ENCODE results near the gene CREBRF.
A peak's percentile ranks its signal among the peaks of the same experiment; 100 is the strongest.
"Not testable (repeated sequence)": the region's sequence is repeated elsewhere in the genome, so short reads cannot be mapped to it uniquely, and the experiment has no call there.

Gene CREBRF

DNA sequence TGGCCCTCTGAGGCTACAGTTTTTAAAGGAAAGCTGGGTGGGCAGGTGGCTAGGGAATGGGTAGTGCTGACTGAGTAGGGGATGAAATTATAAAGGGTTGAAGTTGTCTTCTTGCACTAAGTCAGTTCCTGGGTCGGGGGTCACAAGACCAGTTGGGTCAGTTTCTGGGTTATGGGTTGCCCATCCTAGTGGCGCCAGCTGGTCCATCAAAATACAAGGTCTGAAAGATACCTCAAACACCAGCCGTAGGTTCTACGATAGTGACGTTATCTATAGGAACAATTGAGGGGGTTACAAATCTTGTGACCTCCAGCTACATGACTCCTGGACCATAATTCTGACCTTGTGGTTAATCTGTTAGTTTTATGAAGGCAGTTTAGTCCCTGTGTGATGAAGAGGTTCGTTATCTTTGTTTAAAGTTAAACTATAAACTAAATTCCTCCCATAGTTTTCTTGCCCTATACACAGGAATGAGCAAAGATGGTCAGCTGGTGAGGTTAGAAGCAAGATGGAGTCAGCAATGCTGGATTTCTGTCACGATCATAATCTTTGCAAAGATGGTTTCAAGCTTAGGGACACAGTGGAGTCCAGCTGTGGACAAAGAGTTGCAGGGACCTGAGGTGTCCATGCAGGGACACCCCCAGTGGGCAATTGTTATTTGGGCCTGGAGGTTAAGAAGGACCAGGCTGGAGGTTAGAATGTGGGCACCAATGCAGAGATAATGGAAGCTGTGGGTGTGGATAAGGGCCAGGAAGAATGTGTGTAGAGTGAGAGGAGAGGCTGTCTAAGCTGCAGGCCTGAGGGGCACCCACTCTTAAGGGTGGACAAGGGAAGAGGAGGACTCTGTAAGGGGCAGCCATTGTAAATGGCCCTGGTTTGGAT is 14.0 kb upstream of the CREBRF start:
- H3K27ac ChIP-seq (replicated peaks; ENCODE audit: low read length), result no peak overlapping the region

DNA sequence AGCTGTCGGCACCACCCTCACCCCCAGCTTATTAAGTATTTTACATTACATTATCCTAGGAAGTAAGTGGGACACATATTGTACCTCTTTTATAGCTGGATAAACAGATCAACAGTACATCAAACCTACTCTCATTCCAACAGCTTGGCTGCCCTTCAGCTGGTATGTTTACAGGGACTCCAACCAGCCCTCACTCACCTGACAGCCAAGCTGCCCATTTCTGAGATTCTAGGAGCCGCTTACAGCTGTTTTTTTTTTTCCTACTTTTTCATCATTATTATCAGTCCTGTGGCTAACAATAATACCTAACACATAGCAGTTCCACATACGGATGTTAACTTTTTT is 13.4 kb upstream of the CREBRF start:
- Histone ChIP-seq H3K36me3 (replicated peaks in 1 of 2; ENCODE audit: control insufficient read depth in 2 of 2, insufficient read depth in 2 of 2, low read length in 2 of 2) (no peaks in the 10 kb centered on the region), H3K23ac (ENCODE audit: low read depth, low read length, poor library complexity) (no peak overlapping the region), H3K4me2 (ENCODE audit: insufficient read depth, low read length, poor library complexity, severe bottlenecking) (no peak overlapping the region), H3K4me1 (ENCODE audit: control insufficient read depth in 2 of 2, insufficient read depth in 1 of 2, low read depth in 1 of 2, low read length in 2 of 2) (peaks cover 0 to 2% of the 10 kb centered on the region in 2 donors), H2BK12ac (ENCODE audit: low read length) (no peak overlapping the region), H3K4me3 (ENCODE audit: low read length in 2 of 2) (no peak overlapping the region), H4K8ac (ENCODE audit: low read depth, low read length) (no peak overlapping the region), H3K9me3 (replicated peaks in 1 of 2; ENCODE audit: control insufficient read depth in 2 of 2, insufficient read depth in 1 of 2, low read depth in 1 of 2, low read length in 2 of 2) (no peaks in the 10 kb centered on the region), H4K91ac (ENCODE audit: low read depth, low read length, poor library complexity) (no peak overlapping the region), H2BK120ac (ENCODE audit: low read depth, low read length) (no peak overlapping the region), H2BK15ac (ENCODE audit: low read length) (no peak overlapping the region), H3K79me1 (ENCODE audit: low read depth, low read length) (no peaks in the 10 kb centered on the region), H3K27me3 (ENCODE audit: control insufficient read depth in 3 of 3, insufficient read depth in 3 of 3, low read depth in 1 of 3, low read length in 3 of 3) (no peaks in the 10 kb centered on the region), H2BK5ac (ENCODE audit: low read length) (no peak overlapping the region), H2AFZ (ENCODE audit: low read length) (no peak overlapping the region), H3K14ac (ENCODE audit: low read length) (no peak overlapping the region), H3K27ac (replicated peaks; ENCODE audit: low read length) (no peak overlapping the region), H3K9ac (ENCODE audit: low read depth, low read length, poor library complexity) (no peak overlapping the region), H3K18ac (ENCODE audit: low read length) (no peak overlapping the region), H2AK5ac (ENCODE audit: low read depth, low read length) (no peak overlapping the region), H3K4ac (ENCODE audit: low read length) (no peak overlapping the region)
- DNase-seq (ENCODE audit: low spot score), result no peak
- no CpG with 5 or more reads among the region's 3 CpGs for WGBS, 2 donors (ENCODE audit: extremely low coverage in 2 of 2, insufficient read length in 2 of 2, insufficient replicate concordance in 1 of 2)

More for the DNA sequence above, 14.0 kb upstream of the CREBRF start:
- H3K9ac ChIP-seq (ENCODE audit: low read depth, low read length, poor library complexity), result peak overlapping the region; percentile 12
- no peak overlapping the region for H3K14ac ChIP-seq (ENCODE audit: low read length)
- H3K4me2 ChIP-seq (ENCODE audit: insufficient read depth, low read length, poor library complexity, severe bottlenecking), result no peak overlapping the region
- H2BK5ac ChIP-seq (ENCODE audit: low read length), result no peak overlapping the region
- no peak for DNase-seq (ENCODE audit: low spot score)
- H2BK120ac ChIP-seq (ENCODE audit: low read depth, low read length), result no peak overlapping the region
- no peak overlapping the region for H2BK12ac ChIP-seq (ENCODE audit: low read length)
- no peak overlapping the region for H2AK5ac ChIP-seq (ENCODE audit: low read depth, low read length)
- no peaks in the 10 kb centered on the region for H3K27me3 ChIP-seq (ENCODE audit: control insufficient read depth in 3 of 3, insufficient read depth in 3 of 3, low read depth in 1 of 3, low read length in 3 of 3)
- H3K23ac ChIP-seq (ENCODE audit: low read depth, low read length, poor library complexity), result no peak overlapping the region
- H4K91ac ChIP-seq (ENCODE audit: low read depth, low read length, poor library complexity), result no peak overlapping the region
- WGBS, 2 donors (ENCODE audit: extremely low coverage in 2 of 2, insufficient read length in 2 of 2, insufficient replicate concordance in 1 of 2), result no CpG with 5 or more reads among the region's 7 CpGs
- peaks cover 0 to 2% of the 10 kb centered on the region in 2 donors for H3K4me1 ChIP-seq (ENCODE audit: control insufficient read depth in 2 of 2, insufficient read depth in 1 of 2, low read depth in 1 of 2, low read length in 2 of 2)
- no peak overlapping the region for H4K8ac ChIP-seq (ENCODE audit: low read depth, low read length)
- no peak overlapping the region for H2BK15ac ChIP-seq (ENCODE audit: low read length)
- H3K18ac ChIP-seq (ENCODE audit: low read length), result no peak overlapping the region
- no peaks in the 10 kb centered on the region for H3K36me3 ChIP-seq (replicated peaks in 1 of 2; ENCODE audit: control insufficient read depth in 2 of 2, insufficient read depth in 2 of 2, low read length in 2 of 2)
- no peak overlapping the region for H2AFZ ChIP-seq (ENCODE audit: low read length)
- H3K4ac ChIP-seq (ENCODE audit: low read length), result no peak overlapping the region
- no peaks in the 10 kb centered on the region for H3K9me3 ChIP-seq (replicated peaks in 1 of 2; ENCODE audit: control insufficient read depth in 2 of 2, insufficient read depth in 1 of 2, low read depth in 1 of 2, low read length in 2 of 2)
- H3K4me3 ChIP-seq (ENCODE audit: low read length in 2 of 2), result no peak overlapping the region
- H3K79me1 ChIP-seq (ENCODE audit: low read depth, low read length), result no peaks in the 10 kb centered on the region

DNA sequence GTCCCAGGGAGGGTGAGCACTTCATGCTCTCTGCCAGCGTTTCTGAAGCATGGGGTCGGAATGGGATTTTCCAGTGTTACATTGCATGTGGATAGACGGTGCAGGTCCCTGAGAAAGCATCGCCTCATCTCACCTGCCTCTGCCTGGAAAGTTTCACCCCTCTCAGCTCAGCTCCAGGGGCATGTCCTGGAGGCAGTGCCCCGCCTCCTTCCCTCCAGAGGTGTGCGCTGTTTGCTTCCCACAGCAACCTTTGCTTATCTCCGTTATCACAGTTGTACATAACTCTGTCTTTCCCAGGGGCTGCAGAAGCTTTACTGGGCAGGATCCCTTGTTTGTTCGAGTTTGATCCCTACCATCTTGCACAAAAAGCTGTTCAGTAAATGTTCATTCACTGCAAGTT is 10.7 kb upstream of the CREBRF start:
- Histone ChIP-seq H2AFZ (ENCODE audit: low read length) (no peak overlapping the region), H3K9me3 (replicated peaks in 1 of 2; ENCODE audit: control insufficient read depth in 2 of 2, insufficient read depth in 1 of 2, low read depth in 1 of 2, low read length in 2 of 2) (no peaks in the 10 kb centered on the region), H3K27ac (replicated peaks; ENCODE audit: low read length) (no peak overlapping the region), H4K8ac (ENCODE audit: low read depth, low read length) (no peak overlapping the region), H3K23ac (ENCODE audit: low read depth, low read length, poor library complexity) (no peak overlapping the region), H2AK5ac (ENCODE audit: low read depth, low read length) (no peak overlapping the region), H3K4me1 (ENCODE audit: control insufficient read depth in 2 of 2, insufficient read depth in 1 of 2, low read depth in 1 of 2, low read length in 2 of 2) (peaks cover 0 to 2% of the 10 kb centered on the region in 2 donors), H3K4me2 (ENCODE audit: insufficient read depth, low read length, poor library complexity, severe bottlenecking) (no peak overlapping the region), H3K18ac (ENCODE audit: low read length) (no peak overlapping the region), H3K4me3 (ENCODE audit: low read length in 2 of 2) (no peak overlapping the region), H3K79me1 (ENCODE audit: low read depth, low read length) (no peaks in the 10 kb centered on the region), H3K27me3 (ENCODE audit: control insufficient read depth in 3 of 3, insufficient read depth in 3 of 3, low read depth in 1 of 3, low read length in 3 of 3) (peaks cover 0 to 3% (median 0%) of the 10 kb centered on the region in 3 experiments), H4K91ac (ENCODE audit: low read depth, low read length, poor library complexity) (no peak overlapping the region), H2BK15ac (ENCODE audit: low read length) (no peak overlapping the region), H2BK5ac (ENCODE audit: low read length) (no peak overlapping the region), H3K9ac (ENCODE audit: low read depth, low read length, poor library complexity) (no peak overlapping the region), H3K36me3 (replicated peaks in 1 of 2; ENCODE audit: control insufficient read depth in 2 of 2, insufficient read depth in 2 of 2, low read length in 2 of 2) (no peaks in the 10 kb centered on the region), H3K4ac (ENCODE audit: low read length) (no peak overlapping the region), H3K14ac (ENCODE audit: low read length) (no peak overlapping the region), H2BK12ac (ENCODE audit: low read length) (no peak overlapping the region), H2BK120ac (ENCODE audit: low read depth, low read length) (no peak overlapping the region)
- WGBS, 2 donors (ENCODE audit: extremely low coverage in 2 of 2, insufficient read length in 2 of 2, insufficient replicate concordance in 1 of 2), result no CpG with 5 or more reads among the region's 8 CpGs
- no peak for DNase-seq (ENCODE audit: low spot score)

DNA sequence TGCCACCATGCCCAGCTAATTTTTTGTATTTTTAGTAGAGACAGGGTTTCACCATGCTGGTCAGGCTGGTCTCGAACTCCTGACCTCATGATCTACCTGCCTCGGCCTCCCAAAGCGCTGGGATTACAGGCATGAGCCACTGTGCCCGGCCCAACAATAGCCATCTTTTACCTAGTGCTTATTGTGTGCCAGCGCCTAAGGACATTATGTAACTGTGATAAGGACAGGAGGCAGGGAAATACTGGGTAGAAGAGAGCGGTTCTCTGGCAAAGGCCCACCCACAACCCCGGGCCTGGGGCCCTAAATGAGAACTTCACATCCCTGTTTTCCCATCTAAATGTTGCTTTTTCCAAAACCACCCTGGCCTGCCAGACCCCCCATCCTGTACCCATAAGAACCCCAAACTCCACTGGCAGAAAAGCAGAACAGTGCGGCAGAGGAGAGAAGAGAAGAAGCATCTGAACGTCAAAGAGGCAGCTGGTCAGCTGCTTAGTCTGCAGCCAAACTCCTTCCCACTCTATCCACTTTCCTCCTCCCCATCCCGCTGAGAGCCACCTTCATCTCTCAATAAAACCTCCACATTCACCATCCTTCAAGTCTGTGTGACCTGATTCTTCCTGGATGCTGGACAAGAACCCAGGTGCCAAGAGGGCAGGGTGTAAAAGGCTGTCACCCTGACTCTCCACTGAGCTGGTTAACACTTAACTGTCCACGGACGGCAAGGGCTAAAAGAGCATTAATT is 8.9 kb upstream of the CREBRF start:
- not testable (repeated sequence) for H3K27me3 ChIP-seq (ENCODE audit: control insufficient read depth in 3 of 3, insufficient read depth in 3 of 3, low read depth in 1 of 3, low read length in 3 of 3)

More for the DNA sequence above, 8.9 kb upstream of the CREBRF start:
- not testable (repeated sequence) for H3K23ac ChIP-seq (ENCODE audit: low read depth, low read length, poor library complexity); H3K4ac ChIP-seq (ENCODE audit: low read length); H2AFZ ChIP-seq (ENCODE audit: low read length); H3K9me3 ChIP-seq (replicated peaks in 1 of 2; ENCODE audit: control insufficient read depth in 2 of 2, insufficient read depth in 1 of 2, low read depth in 1 of 2, low read length in 2 of 2); H3K36me3 ChIP-seq (replicated peaks in 1 of 2; ENCODE audit: control insufficient read depth in 2 of 2, insufficient read depth in 2 of 2, low read length in 2 of 2); DNase-seq (ENCODE audit: low spot score); H3K18ac ChIP-seq (ENCODE audit: low read length); H3K4me3 ChIP-seq (ENCODE audit: low read length in 2 of 2); H3K9ac ChIP-seq (ENCODE audit: low read depth, low read length, poor library complexity); H4K8ac ChIP-seq (ENCODE audit: low read depth, low read length); H2BK12ac ChIP-seq (ENCODE audit: low read length); H4K91ac ChIP-seq (ENCODE audit: low read depth, low read length, poor library complexity); H2BK5ac ChIP-seq (ENCODE audit: low read length); H2AK5ac ChIP-seq (ENCODE audit: low read depth, low read length); H3K27ac ChIP-seq (replicated peaks; ENCODE audit: low read length); H2BK15ac ChIP-seq (ENCODE audit: low read length); H3K79me1 ChIP-seq (ENCODE audit: low read depth, low read length); H3K4me1 ChIP-seq (ENCODE audit: control insufficient read depth in 2 of 2, insufficient read depth in 1 of 2, low read depth in 1 of 2, low read length in 2 of 2); H3K14ac ChIP-seq (ENCODE audit: low read length); H3K4me2 ChIP-seq (ENCODE audit: insufficient read depth, low read length, poor library complexity, severe bottlenecking); H2BK120ac ChIP-seq (ENCODE audit: low read depth, low read length)
- no CpG with 5 or more reads among the region's 12 CpGs for WGBS, 2 donors (ENCODE audit: extremely low coverage in 2 of 2, insufficient read length in 2 of 2, insufficient replicate concordance in 1 of 2)
